Neural cell (in vitro differentiated cells): ENCODE measurements around the gene DDX39B. TPM values are rescaled to one million over a fixed set of nuclear protein-coding genes. Genes with fewer than 3 reads are reported as not detected.

Experiments
- H2AFZ ChIP-seq: fragments of 200-600, 300-800 bp; sonication (generic), shearing (Covaris generic); 2 replicates; pipeline ENCODE4 v1.6.0; 2014; ENCODE audit warnings: low read depth, mild to moderate bottlenecking, antibody characterized with exemption, low read length, moderate library complexity
- H3F3A ChIP-seq: fragments of 200-600 bp; shearing (Covaris generic); 2 replicates; pipeline ENCODE4 v1.6.1; 2016; ENCODE audit warnings: mild to moderate bottlenecking, moderate library complexity, mixed read lengths, antibody characterized with exemption, low read length; ENCODE audit not compliant: insufficient read depth, poor library complexity, severe bottlenecking
- H3K27ac ChIP-seq: fragments of 200-600, 300-800 bp; sonication (generic), shearing (Covaris generic); 2 replicates; pipeline ENCODE4 v1.5.1; 2014; ENCODE audit warnings: mild to moderate bottlenecking, low read length, moderate library complexity
- H3K27me3 ChIP-seq: fragments of 300-800, 200-600 bp; sonication (generic), shearing (Covaris generic); 2 replicates; pipeline ENCODE4 v1.6.0; 2014; ENCODE audit warnings: mild to moderate bottlenecking, low read depth, low read length, moderate library complexity; ENCODE audit not compliant: insufficient read depth
- H3K36me3 ChIP-seq: fragments of 300-800, 200-600 bp; sonication (generic), shearing (Covaris generic); 2 replicates; pipeline ENCODE4 v1.5.1; 2014; ENCODE audit warnings: mild to moderate bottlenecking, antibody characterized with exemption, low read length, moderate library complexity; ENCODE audit not compliant: insufficient read depth
- H3K4me2 ChIP-seq: fragments of 300-800, 200-600 bp; sonication (generic), shearing (Covaris generic); 2 replicates; pipeline ENCODE4 v1.6.0; 2014; ENCODE audit warnings: mild to moderate bottlenecking, low read length
- H3K4me3 ChIP-seq: fragments of 300-800, 200-600 bp; sonication (generic), shearing (Covaris generic); 2 replicates; pipeline ENCODE4 v1.5.1; 2014; ENCODE audit warnings: mild to moderate bottlenecking, low read length, moderate library complexity
- H3K79me2 ChIP-seq: fragments of 200-600 bp; shearing (Covaris generic); replicated peaks from 2 replicates; pipeline ENCODE4 v1.6.0; 2014; ENCODE audit warnings: mild to moderate bottlenecking, low read length, moderate library complexity; ENCODE audit not compliant: insufficient read depth
- H3K9ac ChIP-seq: fragments of 300-800, 200-600 bp; sonication (generic), shearing (Covaris generic); 2 replicates; pipeline ENCODE4 v1.6.1; 2016; ENCODE audit warnings: mild to moderate bottlenecking, low read length, mixed read lengths
- H3K9me2 ChIP-seq: fragments of 200-600 bp; shearing (Covaris generic); 2 replicates; pipeline ENCODE4 v1.6.1; 2016; ENCODE audit warnings: mild to moderate bottlenecking, low read length, mixed read lengths; ENCODE audit not compliant: insufficient read depth
- H3K9me3 ChIP-seq: fragments of 200-600, 300-800 bp; sonication (generic), shearing (Covaris generic); 2 replicates; pipeline ENCODE4 v1.6.1; 2016; ENCODE audit warnings: mild to moderate bottlenecking, mixed run types, low read length, moderate library complexity, mixed read lengths
- H4K20me1 ChIP-seq: fragments of 200-600 bp; shearing (Covaris generic); 2 replicates; pipeline ENCODE4 v1.6.1; 2016; ENCODE audit warnings: mild to moderate bottlenecking, mixed run types; ENCODE audit not compliant: insufficient read depth
- EP300 ChIP-seq: fragments of 450-650 bp; conservative IDR thresholded peaks from 2 replicates; pipeline ENCODE4 v1.6.1; 2014; ENCODE audit warnings: antibody characterized with exemption, mild to moderate bottlenecking, moderate library complexity; ENCODE audit not compliant: poor library complexity, severe bottlenecking
- EZH2 ChIP-seq: fragments of 200-600, 300-800 bp; shearing (Covaris generic), sonication (generic); IDR thresholded peaks from 2 replicates; pipeline ENCODE4 v1.6.1; 2014; ENCODE audit warnings: antibody characterized with exemption, low read length, borderline replicate concordance, mild to moderate bottlenecking; ENCODE audit not compliant: insufficient read depth, poor library complexity, severe bottlenecking
- MXI1 ChIP-seq: fragments of 450-650 bp; conservative IDR thresholded peaks from 2 replicates; pipeline ENCODE4 v1.6.1; 2014; ENCODE audit warnings: antibody characterized with exemption, mild to moderate bottlenecking; ENCODE audit not compliant: poor library complexity, severe bottlenecking
- POLR2AphosphoS5 ChIP-seq: IDR thresholded peaks from 2 replicates; pipeline ENCODE4 v1.6.1; 2012
- RAD21 ChIP-seq: fragments of 450-650 bp; conservative IDR thresholded peaks from 2 replicates; pipeline ENCODE4 v1.6.1; 2014; ENCODE audit warnings: antibody characterized with exemption, mild to moderate bottlenecking, moderate library complexity
- SMC3 ChIP-seq: fragments of 450-650 bp; conservative IDR thresholded peaks from 2 replicates; pipeline ENCODE4 v1.6.1; 2014; ENCODE audit warnings: antibody characterized with exemption, mild to moderate bottlenecking, moderate library complexity; ENCODE audit not compliant: poor library complexity
- TAF1 ChIP-seq: IDR thresholded peaks from 2 replicates; pipeline ENCODE4 v1.6.1; 2012; ENCODE audit warnings: low read depth
- polyA plus RNA-seq: library from polyadenylated mRNA; depleted of rRNA; stranded (reverse); fragments of >200 nt; gene quantifications from 2 replicates; pipeline ENCODE4 v1.2.3, GENCODE V29; 2014
- TF ChIP-seq, protein P1 (sequence below): fragments of 450-650 bp; IDR thresholded peaks from 2 replicates; pipeline ENCODE4 v1.5.1; 2014; ENCODE audit warnings: antibody characterized with exemption, mild to moderate bottlenecking, moderate library complexity; ENCODE audit not compliant: poor library complexity, severe bottlenecking
- TF ChIP-seq, protein P2 (sequence below): IDR thresholded peaks from 2 replicates; pipeline ENCODE4 v1.6.1; 2012; ENCODE audit warnings: borderline replicate concordance

DDX39B gene
- polyA plus RNA-seq, 1 donor from 2014 or later: 313 TPM

- Histone ChIP-seq H2AFZ (no peak overlapping the region), H3F3A (peaks cover 3% of the 10 kb centered on the region), H3K36me3 (no peaks in the 10 kb centered on the region), H3K4me2 (no peak overlapping the region), H3K27ac (no peak overlapping the region), H3K9ac (no peak overlapping the region), H3K4me3 (no peak overlapping the region), H3K79me2 (peaks cover 10% of the 10 kb centered on the region), H3K9me2 (no peaks in the 10 kb centered on the region), H3K27me3 (no peaks in the 10 kb centered on the region), H3K9me3 (no peaks in the 10 kb centered on the region), H4K20me1 (peaks cover 24% of the 10 kb centered on the region)
- TF ChIP-seq, protein P1, sequence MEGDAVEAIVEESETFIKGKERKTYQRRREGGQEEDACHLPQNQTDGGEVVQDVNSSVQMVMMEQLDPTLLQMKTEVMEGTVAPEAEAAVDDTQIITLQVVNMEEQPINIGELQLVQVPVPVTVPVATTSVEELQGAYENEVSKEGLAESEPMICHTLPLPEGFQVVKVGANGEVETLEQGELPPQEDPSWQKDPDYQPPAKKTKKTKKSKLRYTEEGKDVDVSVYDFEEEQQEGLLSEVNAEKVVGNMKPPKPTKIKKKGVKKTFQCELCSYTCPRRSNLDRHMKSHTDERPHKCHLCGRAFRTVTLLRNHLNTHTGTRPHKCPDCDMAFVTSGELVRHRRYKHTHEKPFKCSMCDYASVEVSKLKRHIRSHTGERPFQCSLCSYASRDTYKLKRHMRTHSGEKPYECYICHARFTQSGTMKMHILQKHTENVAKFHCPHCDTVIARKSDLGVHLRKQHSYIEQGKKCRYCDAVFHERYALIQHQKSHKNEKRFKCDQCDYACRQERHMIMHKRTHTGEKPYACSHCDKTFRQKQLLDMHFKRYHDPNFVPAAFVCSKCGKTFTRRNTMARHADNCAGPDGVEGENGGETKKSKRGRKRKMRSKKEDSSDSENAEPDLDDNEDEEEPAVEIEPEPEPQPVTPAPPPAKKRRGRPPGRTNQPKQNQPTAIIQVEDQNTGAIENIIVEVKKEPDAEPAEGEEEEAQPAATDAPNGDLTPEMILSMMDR: no peak
- TF ChIP-seq POLR2AphosphoS5 (no peak), EZH2 (no peak), RAD21 (no peak), TAF1 (no peak), SMC3 (no peak), EP300 (no peak), MXI1 (no peak)
- TF ChIP-seq, protein P2, sequence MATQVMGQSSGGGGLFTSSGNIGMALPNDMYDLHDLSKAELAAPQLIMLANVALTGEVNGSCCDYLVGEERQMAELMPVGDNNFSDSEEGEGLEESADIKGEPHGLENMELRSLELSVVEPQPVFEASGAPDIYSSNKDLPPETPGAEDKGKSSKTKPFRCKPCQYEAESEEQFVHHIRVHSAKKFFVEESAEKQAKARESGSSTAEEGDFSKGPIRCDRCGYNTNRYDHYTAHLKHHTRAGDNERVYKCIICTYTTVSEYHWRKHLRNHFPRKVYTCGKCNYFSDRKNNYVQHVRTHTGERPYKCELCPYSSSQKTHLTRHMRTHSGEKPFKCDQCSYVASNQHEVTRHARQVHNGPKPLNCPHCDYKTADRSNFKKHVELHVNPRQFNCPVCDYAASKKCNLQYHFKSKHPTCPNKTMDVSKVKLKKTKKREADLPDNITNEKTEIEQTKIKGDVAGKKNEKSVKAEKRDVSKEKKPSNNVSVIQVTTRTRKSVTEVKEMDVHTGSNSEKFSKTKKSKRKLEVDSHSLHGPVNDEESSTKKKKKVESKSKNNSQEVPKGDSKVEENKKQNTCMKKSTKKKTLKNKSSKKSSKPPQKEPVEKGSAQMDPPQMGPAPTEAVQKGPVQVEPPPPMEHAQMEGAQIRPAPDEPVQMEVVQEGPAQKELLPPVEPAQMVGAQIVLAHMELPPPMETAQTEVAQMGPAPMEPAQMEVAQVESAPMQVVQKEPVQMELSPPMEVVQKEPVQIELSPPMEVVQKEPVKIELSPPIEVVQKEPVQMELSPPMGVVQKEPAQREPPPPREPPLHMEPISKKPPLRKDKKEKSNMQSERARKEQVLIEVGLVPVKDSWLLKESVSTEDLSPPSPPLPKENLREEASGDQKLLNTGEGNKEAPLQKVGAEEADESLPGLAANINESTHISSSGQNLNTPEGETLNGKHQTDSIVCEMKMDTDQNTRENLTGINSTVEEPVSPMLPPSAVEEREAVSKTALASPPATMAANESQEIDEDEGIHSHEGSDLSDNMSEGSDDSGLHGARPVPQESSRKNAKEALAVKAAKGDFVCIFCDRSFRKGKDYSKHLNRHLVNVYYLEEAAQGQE: no peak
These were observed 9.8 kb downstream of the DDX39B start for GRCh38 chr6:31531771-31532643.

DNA sequence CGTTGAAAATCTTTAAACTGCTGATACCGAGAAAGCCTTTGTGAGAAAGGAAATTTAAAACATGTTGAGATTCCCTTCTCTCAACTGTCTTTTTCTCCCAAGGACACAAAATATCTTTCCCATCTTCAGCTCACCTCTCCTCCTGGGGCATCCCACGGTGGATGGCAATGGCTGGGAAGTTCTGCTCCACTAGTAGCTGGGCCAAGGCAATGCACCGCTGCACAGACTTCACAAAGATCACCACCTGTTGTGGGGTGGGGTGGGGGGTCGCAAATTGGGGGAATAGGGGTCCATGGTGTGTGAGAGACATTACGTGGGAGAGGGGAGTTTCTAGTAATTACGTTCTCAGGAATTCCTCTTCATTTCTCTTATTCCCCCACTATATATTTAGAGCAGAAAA is 10.6 kb downstream of the DDX39B start:
- Histone ChIP-seq H3K4me3 (no peak overlapping the region), H3K36me3 (no peaks in the 10 kb centered on the region), H3K27me3 (no peaks in the 10 kb centered on the region), H3K79me2 (peaks cover 4% of the 10 kb centered on the region), H3K27ac (no peak overlapping the region), H3F3A (peaks cover 3% of the 10 kb centered on the region), H3K9ac (no peak overlapping the region), H3K4me2 (no peak overlapping the region), H2AFZ (no peak overlapping the region), H4K20me1 (peaks cover 16% of the 10 kb centered on the region), H3K9me3 (no peaks in the 10 kb centered on the region), H3K9me2 (no peaks in the 10 kb centered on the region)
- TF ChIP-seq RAD21 (no peak), EP300 (no peak), EZH2 (no peak)
